Hematopoietic multipotent progenitor cell treated with erythropoietin and hydrocortisone succinate and interleukin-3 and kit ligand, for 8 days (in vitro differentiated cells): ENCODE measurements around the gene TMEM145.
"Not testable (repeated sequence)": the region's sequence is repeated elsewhere in the genome, so short reads cannot be mapped to it uniquely, and the experiment has no call there.

Source experiments
- DNase-seq: peaks from one replicate; pipeline ENCODE4 v3.0.0-alpha.2; 2015

Gene TMEM145

DNA sequence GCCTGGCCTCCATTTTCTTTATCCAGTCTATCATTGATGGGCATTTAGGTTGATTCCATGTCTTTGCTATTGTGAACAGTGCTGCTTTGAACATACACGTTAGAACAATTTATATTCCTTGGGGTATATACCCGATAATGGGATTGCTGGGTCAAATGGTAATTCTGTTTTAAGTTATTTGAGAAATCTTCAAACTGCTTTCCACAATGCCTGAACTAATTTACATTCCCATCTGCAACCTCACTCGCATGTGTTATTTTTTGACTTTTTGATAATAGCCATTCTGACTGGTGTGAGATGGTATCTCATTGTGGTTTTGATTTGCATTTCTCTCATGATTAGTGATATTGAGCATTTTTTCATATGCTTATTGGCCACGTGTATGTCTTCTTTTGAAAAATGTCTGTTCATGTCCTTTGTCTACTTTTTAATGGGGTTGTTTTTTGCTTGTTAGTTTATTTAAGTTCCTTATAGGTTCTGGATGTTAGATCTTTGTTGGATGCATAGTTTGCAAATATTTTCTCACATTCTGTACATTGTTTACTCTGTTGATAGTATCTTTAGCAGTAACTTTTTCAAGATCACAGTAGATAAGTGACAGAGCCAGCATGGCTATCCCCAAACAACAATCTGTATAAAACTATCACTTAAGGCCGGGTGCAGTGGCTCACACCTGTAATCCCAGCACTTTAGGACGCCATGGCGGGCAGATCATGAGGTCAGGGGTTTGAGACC lies 26.2 kb downstream of the TMEM145 start:
- DNase-seq, result not testable (repeated sequence)

DNA sequence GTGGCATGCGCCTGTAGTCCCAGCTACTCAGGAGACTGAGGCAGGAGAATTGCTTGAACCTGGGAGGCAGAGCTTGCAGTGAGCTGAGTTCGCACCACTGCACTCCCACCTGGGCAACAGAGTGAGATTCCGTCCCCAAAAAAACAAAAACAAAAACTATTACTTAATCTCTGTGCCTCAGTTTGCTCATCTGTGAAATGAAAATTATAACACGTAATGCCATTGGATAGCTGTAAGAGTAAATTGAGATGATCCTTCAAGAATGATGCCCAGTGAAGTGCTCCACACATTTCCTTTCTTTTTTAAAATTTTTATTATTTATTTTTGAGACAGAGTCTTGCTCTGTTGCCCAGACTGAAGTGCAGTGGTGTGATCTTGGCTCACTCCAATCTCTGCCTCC lies 26.8 kb downstream of the TMEM145 start:
- DNase-seq, result not testable (repeated sequence)

DNA sequence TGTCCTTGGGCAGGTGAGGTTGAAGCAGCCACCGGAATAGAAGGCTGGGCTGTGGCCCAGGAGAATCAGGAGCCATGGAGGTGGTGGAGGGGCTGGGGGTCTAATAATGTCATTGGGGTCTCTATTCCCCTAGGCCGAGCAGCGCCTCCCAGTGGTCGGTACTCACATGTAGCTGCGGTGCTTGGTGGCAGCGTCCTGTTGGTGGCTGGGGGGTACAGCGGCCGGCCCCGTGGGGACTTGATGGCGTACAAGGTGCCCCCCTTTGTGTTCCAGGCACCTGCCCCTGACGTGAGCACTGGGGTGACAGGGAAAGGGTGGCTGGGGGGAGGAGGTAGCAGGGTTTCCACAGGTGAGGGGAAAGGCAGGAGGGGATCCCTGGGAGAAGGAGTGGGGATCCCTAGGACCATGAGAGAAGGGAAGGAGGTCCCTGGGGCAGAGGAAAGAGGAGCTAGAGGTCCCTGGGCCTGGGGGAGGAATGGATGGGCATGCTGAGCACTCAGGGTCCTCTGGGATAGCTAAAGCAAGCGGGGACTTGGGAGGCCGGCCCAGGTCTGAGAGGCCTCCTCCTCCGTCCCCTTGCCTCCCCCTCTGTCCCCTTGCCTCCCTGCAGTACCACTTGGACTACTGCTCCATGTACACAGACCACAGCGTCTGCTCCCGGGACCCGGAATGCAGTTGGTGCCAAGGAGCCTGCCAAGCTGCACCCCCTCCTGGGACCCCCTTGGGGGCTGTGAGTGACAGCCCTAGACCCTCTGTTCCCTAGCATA lies 30.4 kb downstream of the TMEM145 start:
- no peak for DNase-seq

DNA sequence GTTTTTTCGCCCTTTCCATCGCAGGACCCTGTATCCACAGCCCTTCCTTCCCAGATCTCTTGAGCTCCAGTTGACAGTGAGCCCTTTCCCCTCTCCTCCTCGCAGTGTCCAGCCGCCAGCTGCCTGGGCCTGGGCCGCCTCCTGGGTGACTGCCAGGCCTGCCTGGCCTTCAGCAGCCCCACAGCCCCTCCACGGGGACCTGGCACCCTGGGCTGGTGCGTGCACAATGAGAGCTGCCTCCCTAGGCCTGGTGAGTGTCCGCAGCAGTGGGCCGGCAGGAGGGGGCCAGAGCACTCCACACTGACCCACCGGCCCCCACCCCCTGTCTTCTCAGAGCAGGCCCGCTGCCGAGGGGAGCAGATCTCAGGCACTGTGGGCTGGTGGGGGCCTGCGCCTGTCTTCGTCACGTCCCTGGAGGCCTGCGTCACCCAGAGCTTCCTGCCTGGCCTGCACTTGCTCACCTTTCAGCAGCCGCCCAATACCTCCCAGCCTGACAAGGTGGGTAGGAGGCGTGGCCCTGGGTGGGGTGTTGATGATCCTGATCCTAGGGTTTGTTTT lies 31.3 kb downstream of the TMEM145 start:
- DNase-seq, result no peak

DNA sequence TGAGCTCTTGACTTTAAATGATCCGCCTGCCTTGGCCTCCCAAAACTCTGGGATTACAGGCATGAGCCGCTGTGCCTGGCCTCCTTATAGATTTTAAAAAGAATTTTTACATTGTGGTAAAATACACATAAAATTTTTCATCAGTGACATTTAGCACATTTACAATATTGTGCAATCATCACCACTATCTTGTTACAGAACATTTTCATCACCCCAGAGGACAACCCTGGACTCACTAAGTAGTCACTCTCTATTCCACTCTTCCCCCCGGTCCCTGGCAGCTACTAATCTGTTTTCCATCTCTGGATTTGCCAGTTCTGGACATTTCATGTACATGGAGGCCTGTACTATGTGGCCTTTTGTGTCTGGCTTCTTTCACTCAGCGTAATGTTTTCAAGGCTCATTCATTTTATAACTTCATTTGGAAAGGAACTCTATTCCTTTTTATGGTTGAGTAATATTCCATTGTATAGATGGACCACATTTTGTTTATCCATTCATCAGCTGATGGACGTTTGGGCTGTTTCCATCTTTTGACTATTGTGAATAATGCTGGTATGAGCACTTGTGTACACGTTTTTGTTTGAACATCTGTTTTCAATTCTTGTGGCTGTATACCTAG lies 32.2 kb downstream of the TMEM145 start:
- DNase-seq, result no peak

DNA sequence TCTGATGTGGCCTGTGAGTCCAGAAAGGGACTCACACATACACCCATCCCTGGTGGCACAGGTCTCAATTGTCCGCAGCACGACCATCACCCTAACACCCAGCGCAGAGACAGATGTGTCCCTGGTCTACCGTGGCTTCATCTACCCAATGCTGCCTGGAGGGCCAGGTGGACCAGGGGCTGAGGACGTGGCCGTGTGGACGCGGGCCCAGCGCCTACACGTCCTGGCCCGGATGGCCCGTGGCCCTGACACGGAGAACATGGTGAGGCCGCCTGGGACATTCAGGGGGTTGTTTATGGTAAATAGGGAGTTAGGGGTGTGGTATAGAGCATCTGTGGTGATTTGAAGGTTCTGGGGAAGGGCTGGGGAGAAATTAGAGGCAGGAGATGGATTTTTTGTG lies 35.1 kb downstream of the TMEM145 start:
- DNase-seq, result no peak

DNA sequence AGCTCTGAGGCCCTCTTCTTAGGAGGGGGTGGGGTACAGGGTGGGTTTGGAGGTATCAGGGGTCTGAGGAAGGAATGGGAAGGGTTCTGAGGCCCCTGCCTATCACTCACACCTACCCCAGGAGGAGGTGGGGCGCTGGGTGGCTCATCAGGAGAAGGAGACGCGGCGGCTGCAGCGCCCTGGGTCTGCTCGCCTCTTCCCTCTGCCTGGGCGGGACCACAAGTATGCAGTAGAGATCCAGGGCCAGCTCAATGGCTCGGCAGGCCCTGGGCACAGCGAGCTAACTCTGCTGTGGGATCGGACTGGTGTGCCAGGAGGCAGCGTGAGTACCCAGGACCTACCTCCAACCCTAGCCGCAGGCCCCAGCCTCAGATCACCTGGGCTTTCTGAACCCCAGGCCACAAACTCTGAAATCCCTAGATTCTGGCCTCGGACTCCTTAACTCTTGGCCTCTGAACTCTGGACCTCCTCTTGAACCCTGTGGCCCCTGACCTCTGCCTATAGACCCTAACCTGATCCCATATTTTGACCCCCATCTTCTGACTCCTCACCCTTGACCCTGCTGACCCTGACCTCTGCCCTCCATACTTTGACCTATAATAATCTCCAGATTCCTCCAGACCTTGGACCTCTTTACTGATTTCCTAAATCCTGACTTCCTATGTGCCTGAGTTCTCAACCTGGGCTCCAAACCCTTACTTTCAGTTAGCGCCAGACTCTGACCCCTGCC lies 36.4 kb downstream of the TMEM145 start:
- no peak for DNase-seq

DNA sequence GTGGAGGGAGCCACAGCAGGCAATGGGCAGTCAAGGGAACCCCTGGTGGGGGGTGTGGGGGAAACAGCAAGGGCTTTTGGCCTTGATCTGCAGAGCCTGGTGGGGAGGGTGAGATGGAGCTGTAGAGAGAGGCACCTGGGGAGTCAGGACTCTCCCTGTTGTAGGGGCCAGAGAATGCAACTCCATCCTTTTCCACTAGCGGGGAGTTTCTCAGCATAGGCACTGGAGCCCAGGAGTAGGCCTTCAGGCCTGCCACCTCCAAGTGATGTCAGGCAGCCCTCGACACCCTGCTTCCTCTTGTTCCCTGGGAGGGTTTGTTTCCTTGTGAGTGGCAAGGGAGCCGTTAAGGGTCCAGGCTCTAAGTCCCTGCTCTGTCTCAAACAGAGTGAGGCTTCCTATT lies 37.3 kb downstream of the TMEM145 start:
- no peak for DNase-seq

DNA sequence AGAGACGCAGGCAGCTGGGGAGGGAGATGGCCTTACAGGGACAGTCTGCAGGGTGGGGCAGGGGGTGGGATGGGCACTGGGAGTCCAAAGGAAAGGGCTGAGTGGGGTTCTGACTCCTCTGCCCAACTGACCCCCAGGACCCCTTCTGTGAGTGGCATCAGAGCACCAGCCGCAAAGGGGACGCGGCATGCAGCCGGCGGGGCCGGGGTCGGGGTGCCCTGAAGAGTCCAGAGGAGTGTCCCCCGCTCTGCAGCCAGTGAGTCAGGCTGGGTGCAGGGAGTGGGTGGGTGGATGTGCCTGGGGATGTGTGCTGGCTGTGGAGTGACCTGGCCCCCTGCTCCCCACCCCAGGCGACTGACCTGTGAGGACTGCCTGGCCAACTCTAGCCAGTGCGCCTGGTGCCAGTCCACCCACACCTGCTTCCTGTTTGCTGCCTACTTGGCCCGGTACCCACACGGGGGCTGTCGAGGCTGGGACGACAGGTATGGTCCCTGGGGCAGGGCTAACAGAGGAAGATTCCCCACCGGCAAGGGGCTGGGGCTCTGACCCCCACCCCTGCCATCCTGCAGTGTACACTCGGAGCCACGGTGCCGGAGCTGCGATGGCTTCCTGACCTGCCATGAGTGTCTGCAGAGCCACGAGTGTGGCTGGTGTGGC lies 38.1 kb downstream of the TMEM145 start:
- DNase-seq, result no peak

DNA sequence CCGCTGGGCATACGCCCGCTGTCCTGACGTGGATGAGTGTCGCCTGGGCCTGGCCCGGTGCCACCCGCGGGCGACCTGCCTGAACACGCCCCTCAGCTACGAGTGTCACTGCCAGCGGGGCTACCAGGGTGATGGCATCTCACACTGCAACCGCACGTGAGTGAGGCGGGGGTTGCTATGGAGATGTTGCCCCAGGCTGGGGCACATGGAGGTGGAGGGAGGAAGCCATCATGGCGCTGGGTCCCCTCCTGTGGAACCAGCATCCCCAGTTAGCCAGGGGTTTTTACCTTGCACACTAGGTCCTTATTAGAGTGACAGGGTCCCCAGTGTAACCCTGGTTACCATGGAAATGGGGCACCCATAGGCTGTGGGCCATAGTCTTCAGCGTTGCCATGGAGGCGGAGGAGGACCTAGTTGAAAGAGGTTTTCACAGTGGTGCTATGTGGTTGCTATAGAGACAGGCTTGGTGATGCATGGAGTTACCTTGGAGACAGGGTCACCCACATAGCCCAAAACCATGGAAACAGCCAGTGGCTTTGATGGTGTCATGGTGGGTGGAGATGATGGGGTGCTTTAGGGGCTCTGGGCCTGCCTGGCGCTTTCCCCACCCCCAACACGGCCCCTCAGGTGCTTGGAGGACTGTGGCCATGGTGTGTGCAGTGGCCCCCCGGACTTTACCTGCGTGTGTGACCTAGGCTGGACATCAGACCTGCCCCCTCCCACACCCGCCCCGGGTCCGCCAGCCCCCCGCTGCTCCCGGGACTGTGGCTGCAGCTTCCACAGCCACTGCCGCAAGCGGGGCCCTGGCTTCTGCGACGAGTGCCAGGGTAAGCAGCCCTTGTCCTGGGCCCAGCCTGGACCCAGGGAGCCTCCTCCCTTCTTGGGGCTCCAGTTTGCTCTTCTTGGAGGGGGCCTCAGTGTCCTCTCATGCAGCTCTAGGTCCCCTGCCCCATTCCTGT lies 39.5 kb downstream of the TMEM145 start:
- peak; percentile 7 for DNase-seq

DNA sequence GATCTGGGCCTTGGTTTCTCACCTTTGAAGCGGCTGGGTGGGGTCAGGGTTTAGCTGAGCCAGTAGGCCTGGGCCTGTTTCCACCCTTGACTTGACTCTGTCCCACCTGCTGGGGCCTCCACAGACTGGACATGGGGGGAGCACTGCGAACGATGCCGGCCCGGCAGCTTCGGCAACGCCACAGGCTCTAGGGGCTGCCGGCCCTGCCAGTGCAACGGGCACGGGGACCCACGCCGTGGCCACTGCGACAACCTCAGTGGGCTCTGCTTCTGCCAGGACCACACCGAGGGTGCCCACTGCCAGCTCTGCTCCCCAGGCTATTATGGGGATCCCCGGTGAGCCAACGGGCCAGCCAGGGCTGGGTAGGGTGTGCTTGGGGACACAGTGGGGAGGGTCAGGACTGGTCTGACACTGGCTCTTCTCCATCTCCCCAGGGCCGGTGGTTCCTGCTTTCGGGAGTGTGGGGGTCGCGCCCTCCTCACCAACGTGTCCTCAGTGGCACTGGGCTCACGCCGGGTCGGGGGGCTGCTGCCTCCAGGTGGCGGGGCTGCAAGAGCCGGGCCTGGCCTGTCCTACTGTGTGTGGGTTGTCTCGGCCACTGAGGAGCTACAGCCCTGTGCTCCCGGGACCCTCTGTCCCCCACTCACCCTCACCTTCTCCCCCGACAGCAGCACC lies 40.4 kb downstream of the TMEM145 start:
- DNase-seq, result no peak

DNA sequence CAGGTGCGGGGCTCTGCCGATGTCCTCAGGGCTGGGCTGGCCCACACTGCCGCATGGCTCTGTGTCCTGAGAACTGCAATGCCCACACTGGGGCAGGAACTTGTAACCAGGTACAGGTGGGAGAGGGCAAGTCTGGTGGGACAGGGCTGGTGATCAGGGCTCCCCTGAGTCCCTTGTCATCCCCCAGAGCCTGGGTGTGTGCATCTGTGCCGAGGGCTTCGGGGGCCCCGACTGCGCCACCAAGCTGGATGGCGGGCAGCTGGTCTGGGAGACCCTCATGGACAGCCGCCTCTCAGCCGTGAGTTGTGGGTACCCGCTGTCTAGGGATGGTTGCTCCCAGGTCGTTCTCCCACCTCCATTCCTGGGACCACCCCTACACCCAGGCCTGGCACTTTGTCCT lies 42.8 kb downstream of the TMEM145 start:
- no peak for DNase-seq

DNA sequence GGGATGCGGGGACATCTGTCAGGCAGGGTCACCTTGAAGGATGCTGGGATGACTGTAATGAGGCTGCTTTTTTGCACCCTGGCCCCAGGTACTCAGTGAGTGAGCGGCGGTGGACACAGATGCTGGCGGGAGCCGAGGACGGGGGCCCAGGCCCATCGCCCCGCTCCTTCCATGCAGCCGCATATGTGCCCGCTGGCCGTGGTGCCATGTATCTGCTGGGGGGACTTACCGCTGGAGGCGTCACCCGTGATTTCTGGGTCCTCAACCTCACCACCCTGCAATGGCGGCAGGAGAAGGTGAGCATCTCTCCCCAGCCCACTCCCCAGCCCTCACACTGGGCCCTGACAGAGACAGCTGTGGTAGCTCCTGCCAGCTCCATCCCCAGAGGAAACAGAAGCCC lies 43.6 kb downstream of the TMEM145 start:
- no peak for DNase-seq

DNA sequence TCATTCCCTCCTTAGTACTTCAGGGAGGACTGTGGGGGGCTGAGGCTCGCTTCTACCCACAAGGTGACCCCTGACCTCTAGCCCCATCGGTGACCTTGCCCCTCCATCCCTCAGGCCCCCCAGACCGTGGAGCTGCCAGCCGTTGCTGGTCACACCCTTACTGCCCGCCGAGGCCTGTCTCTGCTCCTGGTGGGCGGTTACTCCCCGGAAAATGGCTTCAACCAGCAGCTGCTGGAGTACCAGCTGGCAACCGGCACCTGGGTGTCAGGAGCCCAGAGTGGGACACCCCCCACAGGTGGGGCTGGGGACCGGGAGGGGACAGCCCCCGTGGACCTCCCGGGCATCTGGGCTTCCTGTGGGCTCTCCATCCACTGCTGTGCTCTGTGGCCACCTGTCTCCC lies 44.2 kb downstream of the TMEM145 start:
- no peak for DNase-seq

DNA sequence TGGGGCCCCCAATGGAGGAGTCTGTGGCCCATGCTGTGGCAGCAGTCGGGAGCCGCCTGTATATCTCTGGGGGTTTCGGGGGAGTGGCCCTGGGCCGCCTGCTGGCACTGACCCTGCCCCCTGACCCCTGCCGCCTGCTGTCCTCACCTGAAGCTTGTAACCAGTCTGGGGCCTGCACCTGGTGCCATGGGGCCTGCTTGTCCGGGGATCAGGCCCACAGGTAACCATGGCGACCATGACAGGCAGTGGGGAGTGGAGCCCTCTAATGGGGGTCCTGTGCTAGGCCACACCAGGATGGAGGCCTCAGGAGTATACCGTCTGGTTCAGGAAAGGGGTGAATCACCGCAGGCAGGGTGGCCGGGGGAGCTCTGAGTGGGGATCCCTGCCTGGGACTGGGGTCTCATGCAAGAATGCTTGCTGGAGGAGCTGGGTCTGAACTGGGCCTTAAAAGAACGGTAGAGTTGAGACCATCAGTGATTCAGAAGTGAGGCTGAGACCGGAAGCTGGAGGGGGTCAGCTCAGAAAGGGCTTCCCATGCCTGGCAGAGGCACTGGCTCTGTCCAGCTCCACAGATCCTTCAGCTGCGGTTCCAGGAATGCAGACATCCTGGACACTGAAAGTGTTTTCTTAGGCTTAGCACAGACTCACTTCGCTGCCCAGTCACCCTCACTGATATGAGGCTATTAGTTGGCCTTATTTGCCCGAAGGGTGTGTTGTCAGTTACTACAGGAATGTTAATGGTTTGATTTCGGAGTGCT lies 47.9 kb downstream of the TMEM145 start:
- no peak for DNase-seq

DNA sequence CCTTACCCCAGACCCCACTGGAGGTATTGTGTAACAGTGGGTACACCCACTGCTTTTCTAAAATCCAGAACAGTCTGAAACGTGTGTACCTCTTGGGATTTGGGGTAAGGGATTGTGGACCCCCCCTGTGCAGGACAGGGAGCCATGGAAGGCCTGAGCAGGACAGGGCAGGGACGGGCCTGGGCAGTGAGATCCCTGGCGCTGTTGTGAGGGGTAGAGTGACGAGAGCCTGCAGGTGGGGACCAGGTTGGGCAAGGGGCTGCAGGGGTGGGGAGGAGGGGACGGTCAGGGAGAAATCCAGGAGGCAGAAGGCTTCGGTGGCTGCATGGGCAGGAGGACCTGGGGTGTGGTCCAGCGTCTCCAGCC lies 48.4 kb downstream of the TMEM145 start:
- DNase-seq, result no peak

DNA sequence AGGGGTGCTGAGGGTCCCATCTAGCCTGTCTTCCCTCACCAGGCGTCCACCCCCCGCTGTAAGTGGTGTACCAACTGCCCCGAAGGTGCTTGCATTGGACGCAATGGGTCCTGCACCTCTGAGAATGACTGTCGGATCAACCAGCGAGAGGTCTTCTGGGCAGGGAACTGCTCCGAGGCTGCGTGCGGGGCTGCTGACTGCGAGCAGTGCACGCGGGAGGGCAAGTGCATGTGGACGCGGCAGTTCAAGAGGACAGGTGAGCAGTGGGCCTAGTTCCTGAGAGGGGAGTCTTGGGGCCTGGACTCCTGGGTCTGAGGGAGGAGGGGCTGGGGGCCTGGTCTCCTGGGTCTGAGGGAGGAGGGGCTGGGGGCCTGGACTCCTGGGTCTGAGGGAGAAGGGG lies 49.2 kb downstream of the TMEM145 start:
- no peak for DNase-seq

DNA sequence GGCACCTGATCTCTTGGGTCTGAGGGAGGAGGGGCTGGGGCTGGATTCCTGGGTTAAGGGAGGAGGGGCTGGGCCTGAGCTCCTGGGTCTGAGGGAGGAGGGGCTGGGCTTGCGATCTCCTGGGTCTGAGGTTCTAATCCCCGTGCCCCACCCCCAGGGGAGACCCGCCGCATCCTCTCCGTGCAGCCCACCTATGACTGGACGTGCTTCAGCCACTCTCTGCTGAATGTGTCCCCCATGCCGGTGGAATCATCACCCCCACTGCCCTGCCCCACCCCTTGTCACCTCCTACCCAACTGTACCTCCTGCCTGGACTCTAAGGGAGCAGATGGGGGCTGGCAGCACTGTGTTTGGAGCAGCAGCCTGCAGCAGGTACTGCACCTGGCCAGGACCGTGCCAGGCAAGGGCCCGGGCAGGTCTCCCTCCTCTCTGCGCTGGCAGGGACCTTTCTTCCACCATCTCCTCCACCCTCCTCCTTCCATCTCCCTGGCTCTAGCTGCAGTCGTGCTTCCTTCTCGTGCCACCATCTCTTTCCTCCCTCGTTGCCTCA lies 49.9 kb downstream of the TMEM145 start:
- no peak for DNase-seq

DNA sequence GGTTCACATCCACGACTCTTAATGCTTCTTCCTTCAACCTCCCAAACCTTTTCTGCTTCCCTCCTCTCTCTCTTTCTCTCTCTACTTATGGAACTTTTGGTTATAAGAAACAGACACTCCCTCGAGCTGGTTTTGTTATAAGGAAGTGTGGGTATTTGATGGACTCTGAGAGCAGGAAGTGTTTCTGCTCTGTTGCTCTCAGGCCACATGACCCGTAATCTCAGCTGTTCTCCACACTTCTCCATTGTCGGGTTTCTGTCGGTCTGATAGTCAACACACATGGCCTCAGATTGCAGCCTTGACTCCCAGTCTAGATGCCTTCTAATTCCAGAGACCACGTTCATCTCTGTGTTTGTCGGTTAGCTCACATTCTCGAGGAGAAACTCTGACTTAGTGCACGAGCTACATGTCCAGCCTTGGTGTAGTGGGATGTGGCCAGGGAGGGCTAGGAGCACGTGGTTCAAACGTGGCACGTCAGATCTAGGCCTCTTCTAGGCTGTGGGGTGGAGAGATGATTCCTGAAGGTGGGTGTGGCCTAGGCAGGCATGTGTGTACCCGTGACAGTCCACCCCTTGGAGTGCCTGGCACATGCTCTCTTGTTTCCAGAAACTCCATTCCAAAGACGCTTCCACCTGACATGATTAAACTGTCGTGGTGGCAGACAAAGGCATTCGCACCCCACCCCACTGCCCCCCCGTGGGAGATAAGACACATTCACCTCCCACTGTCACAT lies 50.7 kb downstream of the TMEM145 start:
- DNase-seq, result no peak
